Stomach smooth muscle (tissue), 2 donors: ENCODE measurements around the gene FAM81B.

Experiments used
- H3K27ac ChIP-seq: one replicate; pipeline ENCODE4 v1.7.0; 2013; ENCODE audit warnings: mild to moderate bottlenecking, low read length, inconsistent platforms
- H3K27me3 ChIP-seq, 2 donors: one replicate each; pipeline ENCODE4 v1.7.0; 2013; ENCODE audit warnings: low read length in 2 of 2; ENCODE audit not compliant: insufficient read depth in 2 of 2, control insufficient read depth in 1 of 2
- H3K36me3 ChIP-seq, 2 donors: one replicate each; pipeline ENCODE4 v1.7.0; 2013; ENCODE audit warnings: low read length in 2 of 2; ENCODE audit not compliant: control insufficient read depth in 2 of 2, insufficient read depth in 2 of 2
- H3K4me1 ChIP-seq: one replicate; pipeline ENCODE4 v1.7.0; 2013; ENCODE audit warnings: low read length; ENCODE audit not compliant: control insufficient read depth, insufficient read depth
- H3K4me3 ChIP-seq, 2 donors: one replicate each; pipeline ENCODE4 v1.7.0; 2013; ENCODE audit warnings: low read length in 2 of 2
- H3K9ac ChIP-seq, 2 donors: one replicate each; pipeline ENCODE4 v1.7.0; 2013; ENCODE audit warnings: low read length in 2 of 2, mild to moderate bottlenecking in 1 of 2
- H3K9me3 ChIP-seq, 2 donors: one replicate each; pipeline ENCODE4 v1.7.0; 2013; ENCODE audit warnings: low read length in 2 of 2; ENCODE audit not compliant: control insufficient read depth in 2 of 2
- donor health status: healthy.
- donor health status: Pancreatic carcinoma.

FAM81B gene

GRCh38 chr5:95460665-95461064 lies 69.5 kb downstream of the FAM81B start:
- Histone ChIP-seq H3K9me3 (no peaks in the 10 kb centered on the region), H3K4me1 (no peaks in the 10 kb centered on the region), H3K27ac (no peak overlapping the region), H3K9ac (no peak overlapping the region), H3K27me3 (no peaks in the 10 kb centered on the region), H3K36me3 (peaks cover 8 to 10% of the 10 kb centered on the region in 2 donors), H3K4me3 (no peak overlapping the region)

- H3K27ac ChIP-seq, result no peak overlapping the region
- H3K9me3 ChIP-seq, result no peaks in the 10 kb centered on the region
- peaks cover 12 to 27% of the 10 kb centered on the region in 2 donors for H3K36me3 ChIP-seq
- H3K9ac ChIP-seq, result no peak overlapping the region
- no peaks in the 10 kb centered on the region for H3K27me3 ChIP-seq
- H3K4me3 ChIP-seq, result no peak overlapping the region
- no peaks in the 10 kb centered on the region for H3K4me1 ChIP-seq
Measured at GRCh38 chr5:95471487-95471886, 80.3 kb downstream of the FAM81B start.

- H3K9me3 ChIP-seq, result no peaks in the 10 kb centered on the region
- H3K27me3 ChIP-seq, result no peaks in the 10 kb centered on the region
- H3K27ac ChIP-seq, result no peak overlapping the region
- no peaks in the 10 kb centered on the region for H3K4me1 ChIP-seq
- peaks cover 12 to 28% of the 10 kb centered on the region in 2 donors for H3K36me3 ChIP-seq
- no peak overlapping the region for H3K4me3 ChIP-seq
- no peak overlapping the region for H3K9ac ChIP-seq
Measured at GRCh38 chr5:95471942-95472341, 80.8 kb downstream of the FAM81B start.

GRCh38 chr5:95484421-95484820 lies 93.3 kb downstream of the FAM81B start:
- Histone ChIP-seq H3K9ac (no peak overlapping the region), H3K4me1 (no peaks in the 10 kb centered on the region), H3K36me3 (peaks cover 37 to 40% of the 10 kb centered on the region in 2 donors), H3K4me3 (no peak overlapping the region), H3K27me3 (no peaks in the 10 kb centered on the region), H3K27ac (no peak overlapping the region), H3K9me3 (peaks cover 0 to 5% of the 10 kb centered on the region in 2 donors)

- Histone ChIP-seq H3K9ac (no peak overlapping the region), H3K4me3 (no peak overlapping the region), H3K27ac (no peak overlapping the region), H3K27me3 (no peaks in the 10 kb centered on the region), H3K36me3 (peaks cover 39 to 47% of the 10 kb centered on the region in 2 donors), H3K4me1 (no peaks in the 10 kb centered on the region), H3K9me3 (peaks cover 0 to 5% of the 10 kb centered on the region in 2 donors)
Measured at GRCh38 chr5:95486191-95486590, 95.0 kb downstream of the FAM81B start.

- H3K27me3 ChIP-seq, result no peaks in the 10 kb centered on the region
- H3K36me3 ChIP-seq, result peaks cover 41 to 47% of the 10 kb centered on the region in 2 donors
- no peaks in the 10 kb centered on the region for H3K4me1 ChIP-seq
- H3K9ac ChIP-seq, result no peak overlapping the region
- peaks cover 0 to 5% of the 10 kb centered on the region in 2 donors for H3K9me3 ChIP-seq
- no peak overlapping the region for H3K27ac ChIP-seq
- no peak overlapping the region for H3K4me3 ChIP-seq
Measured at GRCh38 chr5:95487880-95488279, 96.7 kb downstream of the FAM81B start.
